Measurements from ENCODE around the gene ZMYND11.

GRCh38 chr10:277963-278362 is 142.7 kb downstream of the ZMYND11 start:
- TF ChIP-seq POLR2AphosphoS5 (IDR thresholded peaks at IDR 0.05; ENCODE audit: borderline replicate concordance, low read depth, low read length) (no peak), EZH2 (IDR thresholded peaks at IDR 0.05) (no peak), FOXP2 (optimal IDR thresholded peaks at IDR 0.05; ENCODE audit: control extremely low read depth, extremely low read length, insufficient read depth) (no peak)
